Upper lobe of left lung (tissue), 4 donors: Measurements from ENCODE around the gene METTL25B.

Source experiments
- EP300 ChIP-seq, 4 donors: sonication (generic); formaldehyde crosslinking; IDR thresholded peaks; one replicate each; pipeline ENCODE4 v1.5.1; 2017; ENCODE audit warnings: antibody characterized with exemption in 4 of 4, control low read depth in 2 of 4
- POLR2A ChIP-seq, 4 donors: fragments of 450-650 bp; IDR thresholded peaks; one replicate each; pipeline ENCODE4 v1.5.1; 2016 to 2017; ENCODE audit warnings: antibody characterized with exemption in 4 of 4, mild to moderate bottlenecking in 2 of 4
- POLR2AphosphoS5 ChIP-seq, 2 donors: sonication (generic); formaldehyde crosslinking; IDR thresholded peaks; one replicate each; pipeline ENCODE4 v1.5.1; 2017; ENCODE audit warnings: antibody characterized with exemption in 2 of 2
- TF ChIP-seq, protein P1 (sequence below), 6 experiments: fragments of 450-650 bp in 4 of 6; fragments of 200-600 bp in 2 of 6; sonication (generic) in 2 of 6; IDR thresholded peaks; one replicate each; pipeline ENCODE4 v1.5.1; 2016 to 2019; ENCODE audit warnings: antibody characterized with exemption in 6 of 6

DNA sequence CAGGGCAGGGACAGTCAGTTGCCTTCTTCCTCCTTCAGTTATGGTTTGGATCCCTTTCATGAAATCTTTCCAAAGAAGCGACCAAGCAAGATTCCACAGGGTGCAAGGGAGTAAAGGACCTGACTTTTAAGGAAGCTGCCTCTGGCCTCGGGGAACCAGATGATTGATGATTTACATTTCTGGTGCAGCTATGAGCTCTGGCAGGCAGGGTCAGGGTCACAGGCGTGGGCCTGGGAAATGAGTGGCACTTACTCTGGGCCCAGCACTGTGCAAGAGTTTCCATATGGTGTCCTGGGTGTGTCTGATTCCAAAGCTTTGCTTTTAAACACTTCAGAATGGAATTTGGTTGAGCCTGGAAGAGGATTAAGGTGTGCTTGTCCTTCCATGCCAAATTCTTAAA, 15.6 kb upstream of the METTL25B start:
- TF ChIP-seq, protein P1, sequence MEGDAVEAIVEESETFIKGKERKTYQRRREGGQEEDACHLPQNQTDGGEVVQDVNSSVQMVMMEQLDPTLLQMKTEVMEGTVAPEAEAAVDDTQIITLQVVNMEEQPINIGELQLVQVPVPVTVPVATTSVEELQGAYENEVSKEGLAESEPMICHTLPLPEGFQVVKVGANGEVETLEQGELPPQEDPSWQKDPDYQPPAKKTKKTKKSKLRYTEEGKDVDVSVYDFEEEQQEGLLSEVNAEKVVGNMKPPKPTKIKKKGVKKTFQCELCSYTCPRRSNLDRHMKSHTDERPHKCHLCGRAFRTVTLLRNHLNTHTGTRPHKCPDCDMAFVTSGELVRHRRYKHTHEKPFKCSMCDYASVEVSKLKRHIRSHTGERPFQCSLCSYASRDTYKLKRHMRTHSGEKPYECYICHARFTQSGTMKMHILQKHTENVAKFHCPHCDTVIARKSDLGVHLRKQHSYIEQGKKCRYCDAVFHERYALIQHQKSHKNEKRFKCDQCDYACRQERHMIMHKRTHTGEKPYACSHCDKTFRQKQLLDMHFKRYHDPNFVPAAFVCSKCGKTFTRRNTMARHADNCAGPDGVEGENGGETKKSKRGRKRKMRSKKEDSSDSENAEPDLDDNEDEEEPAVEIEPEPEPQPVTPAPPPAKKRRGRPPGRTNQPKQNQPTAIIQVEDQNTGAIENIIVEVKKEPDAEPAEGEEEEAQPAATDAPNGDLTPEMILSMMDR (IDR thresholded peaks at IDR 0.05) = no peak
- TF ChIP-seq POLR2A (IDR thresholded peaks at IDR 0.05) (no peak), EP300 (IDR thresholded peaks at IDR 0.05) (no peak), POLR2AphosphoS5 (IDR thresholded peaks at IDR 0.05) (no peak)
